ENCODE results near the gene PNP. TPM values are rescaled to one million over a fixed set of nuclear protein-coding genes. Genes with fewer than 3 reads are reported as not detected.

The PNP gene
- total and polyA plus RNA-seq, 2 donors = 29.8 to 50.7 TPM

- WGBS = under 1% methylated on average over 67 of the region's 67 CpGs
- DNase-seq (ENCODE audit: low read depth in 6 of 9, low spot score in 9 of 9) = peak; percentile 87 to 99 (median 97)
- Histone ChIP-seq H3K9me3 (ENCODE audit: control insufficient read depth in 2 of 2, insufficient read depth in 1 of 2, low read length in 1 of 2) (no peaks in the 10 kb centered on the region), H3K4me3 (ENCODE audit: low read length in 2 of 2) (peak within 1 kb of the TSS; percentile 77 to 85), H3K36me3 (ENCODE audit: control insufficient read depth in 2 of 2, insufficient read depth in 2 of 2, low read length in 1 of 2) (peaks cover 32 to 38% of the 10 kb centered on the region in 2 donors), H3K27me3 (ENCODE audit: control insufficient read depth in 2 of 2, insufficient read depth in 1 of 2, low read length in 1 of 2) (no peaks in the 10 kb centered on the region), H3K27ac (ENCODE audit: low read depth in 1 of 2, low read length in 1 of 2) (peak within 1 kb of the TSS; percentile 95 to 97), H3K4me1 (ENCODE audit: control insufficient read depth in 2 of 2, insufficient read depth in 2 of 2, low read length in 2 of 2) (peaks cover 12 to 24% of the 10 kb centered on the region in 2 donors)
Measured at GRCh38 chr14:20461225-20462141, 7.7 kb upstream of the PNP start, which contains the start of gene PIP4P1. Gene PIP4P1, minus strand, starts transcription at chr14:20461434. Its CDS starts 109 bp downstream, at chr14:20461325.

GRCh38 chr14:20468764-20469241 lies 403 bp upstream of the PNP start:
- peaks cover 17 to 19% of the 10 kb centered on the region in 2 donors for H3K4me1 ChIP-seq (ENCODE audit: control insufficient read depth in 2 of 2, insufficient read depth in 2 of 2, low read length in 2 of 2)
- H3K36me3 ChIP-seq (ENCODE audit: control insufficient read depth in 2 of 2, insufficient read depth in 2 of 2, low read length in 1 of 2) = peaks cover 12 to 15% of the 10 kb centered on the region in 2 donors
- H3K4me3 ChIP-seq (ENCODE audit: low read length in 2 of 2) = peak overlapping the region; percentile 72 to 85
- no peak overlapping the region for H3K27ac ChIP-seq (ENCODE audit: low read depth in 1 of 2, low read length in 1 of 2)
- no peaks in the 10 kb centered on the region for H3K9me3 ChIP-seq (ENCODE audit: control insufficient read depth in 2 of 2, insufficient read depth in 1 of 2, low read length in 1 of 2)
- DNase-seq (ENCODE audit: low read depth in 6 of 9, low spot score in 9 of 9) = no peak
- WGBS = 40% methylated on average over 16 of the region's 16 CpGs
- no peaks in the 10 kb centered on the region for H3K27me3 ChIP-seq (ENCODE audit: control insufficient read depth in 2 of 2, insufficient read depth in 1 of 2, low read length in 1 of 2)

GRCh38 chr14:20469890-20470602 lies 840 bp downstream of the PNP start:
- Histone ChIP-seq H3K27ac (ENCODE audit: low read depth in 1 of 2, low read length in 1 of 2) (peak overlapping the region; percentile 49 to 88), H3K4me1 (ENCODE audit: control insufficient read depth in 2 of 2, insufficient read depth in 2 of 2, low read length in 2 of 2) (peaks cover 17 to 19% of the 10 kb centered on the region in 2 donors), H3K27me3 (ENCODE audit: control insufficient read depth in 2 of 2, insufficient read depth in 1 of 2, low read length in 1 of 2) (no peaks in the 10 kb centered on the region), H3K4me3 (ENCODE audit: low read length in 2 of 2) (peak overlapping the region; percentile 72 to 85), H3K9me3 (ENCODE audit: control insufficient read depth in 2 of 2, insufficient read depth in 1 of 2, low read length in 1 of 2) (no peaks in the 10 kb centered on the region), H3K36me3 (ENCODE audit: control insufficient read depth in 2 of 2, insufficient read depth in 2 of 2, low read length in 1 of 2) (peaks cover 20 to 26% of the 10 kb centered on the region in 2 donors)
- DNase-seq (ENCODE audit: low read depth in 6 of 9, low spot score in 9 of 9) = peak in 3 of 9 donors; percentile 26 to 60 (median 38)
- WGBS = 2% methylated on average over 12 of the region's 12 CpGs

- DNase-seq (ENCODE audit: low read depth in 6 of 9, low spot score in 9 of 9) = no peak
- H3K4me1 ChIP-seq (ENCODE audit: control insufficient read depth in 2 of 2, insufficient read depth in 2 of 2, low read length in 2 of 2) = peaks cover 17 to 19% of the 10 kb centered on the region in 2 donors
- WGBS = 0% methylated on average over 2 of the region's 2 CpGs
Measured at GRCh38 chr14:20470603-20470901, 1.3 kb downstream of the PNP start.

GRCh38 chr14:20472536-20473169 lies 3.4 kb downstream of the PNP start:
- no peak for DNase-seq (ENCODE audit: low read depth in 6 of 9, low spot score in 9 of 9)
- Histone ChIP-seq H3K27ac (ENCODE audit: low read depth in 1 of 2, low read length in 1 of 2) (no peak overlapping the region), H3K36me3 (ENCODE audit: control insufficient read depth in 2 of 2, insufficient read depth in 2 of 2, low read length in 1 of 2) (peaks cover 28 to 49% of the 10 kb centered on the region in 2 donors), H3K27me3 (ENCODE audit: control insufficient read depth in 2 of 2, insufficient read depth in 1 of 2, low read length in 1 of 2) (no peaks in the 10 kb centered on the region), H3K9me3 (ENCODE audit: control insufficient read depth in 2 of 2, insufficient read depth in 1 of 2, low read length in 1 of 2) (no peaks in the 10 kb centered on the region), H3K4me3 (ENCODE audit: low read length in 2 of 2) (no peak overlapping the region), H3K4me1 (ENCODE audit: control insufficient read depth in 2 of 2, insufficient read depth in 2 of 2, low read length in 2 of 2) (peaks cover 28 to 29% of the 10 kb centered on the region in 2 donors)
- WGBS = 94% methylated on average over 2 of the region's 2 CpGs

More at GRCh38 chr14:20470603-20470901, 1.3 kb downstream of the PNP start:
- Histone ChIP-seq H3K4me3 (ENCODE audit: low read length in 2 of 2) (peak overlapping the region; percentile 72 to 85), H3K9me3 (ENCODE audit: control insufficient read depth in 2 of 2, insufficient read depth in 1 of 2, low read length in 1 of 2) (no peaks in the 10 kb centered on the region), H3K27me3 (ENCODE audit: control insufficient read depth in 2 of 2, insufficient read depth in 1 of 2, low read length in 1 of 2) (no peaks in the 10 kb centered on the region), H3K36me3 (ENCODE audit: control insufficient read depth in 2 of 2, insufficient read depth in 2 of 2, low read length in 1 of 2) (peaks cover 24 to 30% of the 10 kb centered on the region in 2 donors), H3K27ac (ENCODE audit: low read depth in 1 of 2, low read length in 1 of 2) (peak overlapping the region in 1 of 2 donors; percentile 49)

DNA sequence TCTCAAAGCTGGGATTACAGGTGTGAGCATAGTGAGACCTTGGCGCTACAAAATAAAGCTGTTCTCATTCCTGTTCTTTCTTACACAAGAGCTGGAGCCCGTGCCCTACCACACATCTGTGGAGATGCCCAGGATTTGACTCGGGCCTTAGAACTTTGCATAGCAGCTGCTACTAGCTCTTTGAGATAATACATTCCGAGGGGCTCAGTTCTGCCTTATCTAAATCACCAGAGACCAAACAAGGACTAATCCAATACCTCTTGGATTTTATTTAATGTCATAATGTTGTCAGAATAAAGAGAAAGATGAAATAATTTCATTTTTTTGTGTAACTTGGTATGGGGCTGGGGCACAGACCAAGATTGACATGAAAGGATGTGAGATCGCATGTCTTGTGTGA lies 7.6 kb downstream of the PNP start:
- DNase-seq (ENCODE audit: low read depth in 6 of 9, low spot score in 9 of 9) = no peak
- Histone ChIP-seq H3K27ac (ENCODE audit: low read depth in 1 of 2, low read length in 1 of 2) (peak overlapping the region in 1 of 2 donors; percentile 90), H3K27me3 (ENCODE audit: control insufficient read depth in 2 of 2, insufficient read depth in 1 of 2, low read length in 1 of 2) (no peaks in the 10 kb centered on the region), H3K4me3 (ENCODE audit: low read length in 2 of 2) (no peak overlapping the region), H3K9me3 (ENCODE audit: control insufficient read depth in 2 of 2, insufficient read depth in 1 of 2, low read length in 1 of 2) (no peaks in the 10 kb centered on the region), H3K4me1 (ENCODE audit: control insufficient read depth in 2 of 2, insufficient read depth in 2 of 2, low read length in 2 of 2) (peaks cover 9 to 14% of the 10 kb centered on the region in 2 donors), H3K36me3 (ENCODE audit: control insufficient read depth in 2 of 2, insufficient read depth in 2 of 2, low read length in 1 of 2) (peaks cover 28 to 49% of the 10 kb centered on the region in 2 donors)
- whole genome bisulfite sequencing = 86% methylated on average over 5 of the region's 5 CpGs

DNA sequence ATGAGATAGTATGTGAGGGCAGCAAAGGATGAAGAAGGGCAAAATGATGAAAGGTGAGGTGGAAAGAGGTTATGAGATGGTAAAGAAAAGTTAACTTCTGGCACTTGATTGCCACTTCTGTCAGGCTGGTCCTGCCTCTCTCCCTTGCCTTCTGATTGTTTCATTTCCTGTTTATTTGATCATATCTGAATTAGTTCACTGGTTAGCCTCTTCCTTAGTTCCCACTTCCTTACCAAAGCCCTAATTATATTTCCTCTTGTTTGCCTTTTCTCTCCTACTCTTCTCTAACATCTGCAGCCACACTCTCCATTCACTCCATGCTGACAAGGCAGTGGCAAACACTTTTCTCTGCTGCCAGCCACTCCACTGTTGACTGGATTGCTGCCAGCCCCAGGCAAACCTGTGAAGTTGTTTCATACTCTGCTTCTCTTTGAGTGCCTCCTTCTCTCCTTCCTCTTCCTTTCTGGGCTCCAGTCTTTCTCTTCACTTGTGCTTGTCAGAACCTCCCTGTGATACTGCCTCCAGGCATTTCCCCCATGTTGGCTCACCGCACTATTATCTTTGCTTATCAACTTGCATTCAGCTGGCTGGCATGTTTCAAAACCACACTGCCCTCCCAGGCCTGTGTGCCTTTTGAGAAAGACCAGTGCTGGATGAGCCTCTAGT lies 8.1 kb downstream of the PNP start:
- no peak overlapping the region for H3K4me3 ChIP-seq (ENCODE audit: low read length in 2 of 2)
- 38% methylated on average over 1 of the region's 1 CpG for WGBS
- H3K36me3 ChIP-seq (ENCODE audit: control insufficient read depth in 2 of 2, insufficient read depth in 2 of 2, low read length in 1 of 2) = peaks cover 25 to 47% of the 10 kb centered on the region in 2 donors
- H3K9me3 ChIP-seq (ENCODE audit: control insufficient read depth in 2 of 2, insufficient read depth in 1 of 2, low read length in 1 of 2) = no peaks in the 10 kb centered on the region
- no peaks in the 10 kb centered on the region for H3K27me3 ChIP-seq (ENCODE audit: control insufficient read depth in 2 of 2, insufficient read depth in 1 of 2, low read length in 1 of 2)
- peak overlapping the region; percentile 71 to 78 for H3K27ac ChIP-seq (ENCODE audit: low read depth in 1 of 2, low read length in 1 of 2)
- DNase-seq (ENCODE audit: low read depth in 6 of 9, low spot score in 9 of 9) = peak in 3 of 9 donors; percentile 26 to 61 (median 32)
- H3K4me1 ChIP-seq (ENCODE audit: control insufficient read depth in 2 of 2, insufficient read depth in 2 of 2, low read length in 2 of 2) = peaks cover 9 to 14% of the 10 kb centered on the region in 2 donors

DNA sequence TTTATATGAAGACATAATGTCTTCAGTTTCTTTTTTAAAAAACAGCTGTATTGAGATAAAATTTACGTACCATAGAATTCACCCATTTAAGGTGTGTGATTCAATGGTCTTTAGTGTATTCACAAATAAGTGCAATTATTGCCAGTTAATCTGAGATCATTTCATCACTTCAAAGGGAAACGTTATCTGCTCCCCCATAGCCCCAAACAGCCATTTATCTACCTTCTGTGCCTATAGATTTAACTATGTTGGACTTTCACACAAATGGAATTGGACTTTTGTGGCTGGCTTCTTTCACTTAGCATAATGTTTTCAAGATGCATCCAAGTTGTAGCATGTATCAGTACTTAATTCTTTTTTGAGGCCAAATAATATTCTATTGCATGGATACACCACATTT lies 9.7 kb downstream of the PNP start:
- H3K4me1 ChIP-seq (ENCODE audit: control insufficient read depth in 2 of 2, insufficient read depth in 2 of 2, low read length in 2 of 2) = peaks cover 9 to 14% of the 10 kb centered on the region in 2 donors
- H3K9me3 ChIP-seq (ENCODE audit: control insufficient read depth in 2 of 2, insufficient read depth in 1 of 2, low read length in 1 of 2) = no peaks in the 10 kb centered on the region
- WGBS = 97% methylated on average over 2 of the region's 2 CpGs
- H3K27ac ChIP-seq (ENCODE audit: low read depth in 1 of 2, low read length in 1 of 2) = no peak overlapping the region
- no peaks in the 10 kb centered on the region for H3K27me3 ChIP-seq (ENCODE audit: control insufficient read depth in 2 of 2, insufficient read depth in 1 of 2, low read length in 1 of 2)
- peaks cover 16 to 33% of the 10 kb centered on the region in 2 donors for H3K36me3 ChIP-seq (ENCODE audit: control insufficient read depth in 2 of 2, insufficient read depth in 2 of 2, low read length in 1 of 2)
- no peak overlapping the region for H3K4me3 ChIP-seq (ENCODE audit: low read length in 2 of 2)
- no peak for DNase-seq (ENCODE audit: low read depth in 6 of 9, low spot score in 9 of 9)

Data from thymus (tissue), 11 donors.